GM23338 (cell line): ENCODE measurements around the gene PHAX. TPM values are rescaled to one million over a fixed set of nuclear protein-coding genes. Genes with fewer than 3 reads are reported as not detected.

Experiments used
- ATAC-seq: fragments of 200-7000 bp; cut with Tn5 transposase; 3 replicates; pipeline ENCODE4 v1.9.1; 2020
- DNase-seq: peaks from one replicate; pipeline ENCODE4 v3.0.0-alpha.2; 2015; ENCODE audit warnings: low spot score
- H2AFZ ChIP-seq: fragments of 200-600 bp; sonication (generic); 2 replicates; pipeline ENCODE4 v1.8.0; 2016; ENCODE audit warnings: antibody characterized with exemption, mild to moderate bottlenecking, moderate library complexity
- H3F3A ChIP-seq: fragments of 200-600 bp; sonication (generic); replicated peaks from 2 replicates; pipeline ENCODE4 v1.8.0; 2017; ENCODE audit warnings: antibody characterized with exemption, mixed run types, low read depth
- H3K27ac ChIP-seq: fragments of 200-600 bp; sonication (generic); 2 replicates; pipeline ENCODE4 v1.6.1; 2016; ENCODE audit warnings: low read depth
- H3K27me3 ChIP-seq: fragments of 200-600 bp; sonication (generic); 2 replicates; pipeline ENCODE4 v1.8.0; 2016; ENCODE audit warnings: mild to moderate bottlenecking, mixed run types, moderate library complexity; ENCODE audit not compliant: insufficient read depth
- H3K36me3 ChIP-seq: fragments of 200-600 bp; sonication (generic); 2 replicates; pipeline ENCODE4 v1.8.0; 2016; ENCODE audit warnings: mild to moderate bottlenecking; ENCODE audit not compliant: insufficient read depth
- H3K4me1 ChIP-seq: fragments of 200-600 bp; sonication (generic); 2 replicates; pipeline ENCODE4 v1.8.0; 2016; ENCODE audit warnings: mild to moderate bottlenecking, moderate library complexity; ENCODE audit not compliant: insufficient read depth
- H3K4me2 ChIP-seq: fragments of 200-600 bp; sonication (generic); 2 replicates; pipeline ENCODE4 v1.7.1; 2017; ENCODE audit warnings: mixed run types
- H3K4me3 ChIP-seq: fragments of 200-600 bp; sonication (generic); 2 replicates; pipeline ENCODE4 v1.6.1; 2016; ENCODE audit warnings: mixed run types
- H3K79me2 ChIP-seq: fragments of 200-600 bp; sonication (generic); replicated peaks from 2 replicates; pipeline ENCODE4 v1.8.0; 2017; ENCODE audit warnings: mild to moderate bottlenecking; ENCODE audit not compliant: insufficient read depth
- H3K9me2 ChIP-seq: fragments of 200-600 bp; sonication (generic); 2 replicates; pipeline ENCODE4 v1.8.0; 2017; ENCODE audit not compliant: insufficient read depth
- H4K20me1 ChIP-seq: fragments of 200-600 bp; sonication (generic); replicated peaks from 2 replicates; pipeline ENCODE4 v1.8.0; 2017; ENCODE audit warnings: mild to moderate bottlenecking; ENCODE audit not compliant: insufficient read depth
- H3K27ac Mint-ChIP-seq: 2 replicates; pipeline ENCODE4 v1.8.0; 2020; ENCODE audit warnings: inconsistent platforms, mild to moderate bottlenecking, moderate library complexity, mixed read lengths
- H3K27me3 Mint-ChIP-seq: 3 replicates; pipeline ENCODE4 v1.8.0; 2022; ENCODE audit warnings: low read depth, mild to moderate bottlenecking, moderate library complexity, mixed read lengths, inconsistent platforms; ENCODE audit not compliant: insufficient read depth, poor library complexity
- H3K36me3 Mint-ChIP-seq: 3 replicates; pipeline ENCODE4 v1.8.0; 2021; ENCODE audit warnings: low read depth, mild to moderate bottlenecking, inconsistent platforms, moderate library complexity, mixed read lengths
- H3K4me1 Mint-ChIP-seq: 3 replicates; pipeline ENCODE4 v1.8.0; 2020; ENCODE audit warnings: mild to moderate bottlenecking, inconsistent platforms, mixed read lengths
- H3K4me3 Mint-ChIP-seq: 3 replicates; pipeline ENCODE4 v1.8.0; 2021; ENCODE audit warnings: moderate library complexity, mild to moderate bottlenecking, inconsistent platforms, mixed read lengths
- H3K9me3 Mint-ChIP-seq: 3 replicates; pipeline ENCODE4 v1.8.0; 2020; ENCODE audit warnings: moderate library complexity, mild to moderate bottlenecking, inconsistent platforms, mixed read lengths
- CREB1 ChIP-seq: fragments of 250-450 bp; sonication (Bioruptor Pico); IDR thresholded peaks from 2 replicates; pipeline ENCODE4 v1.5.0; 2020; ENCODE audit warnings: low read depth, mild to moderate bottlenecking, moderate library complexity
- ETS1 ChIP-seq: IDR thresholded peaks from 2 replicates; pipeline ENCODE4 v1.6.1; 2016; ENCODE audit warnings: antibody characterized with exemption
- EZH2 ChIP-seq: fragments of 200-600 bp; sonication (generic); IDR thresholded peaks from one replicate; pipeline ENCODE4 v1.8.0; 2017; ENCODE audit warnings: antibody characterized with exemption, mild to moderate bottlenecking, low read depth; ENCODE audit not compliant: unreplicated experiment
- EZH2phosphoT487 ChIP-seq: fragments of 200-600 bp; sonication (generic); IDR thresholded peaks from one replicate; pipeline ENCODE4 v1.8.1; 2018; ENCODE audit warnings: antibody characterized with exemption; ENCODE audit not compliant: unreplicated experiment
- JUNB ChIP-seq: IDR thresholded peaks from one replicate; pipeline ENCODE4 v1.6.1; 2016; ENCODE audit warnings: antibody characterized with exemption; ENCODE audit not compliant: unreplicated experiment
- REST ChIP-seq: IDR thresholded peaks from one replicate; pipeline ENCODE4 v1.6.1; 2018; ENCODE audit warnings: antibody characterized with exemption; ENCODE audit not compliant: unreplicated experiment
- ZNF114 ChIP-seq: fragments of 250-450 bp; sonication (Bioruptor Pico); IDR thresholded peaks from 2 replicates; pipeline ENCODE4 v1.5.0; 2020; ENCODE audit warnings: mild to moderate bottlenecking, moderate library complexity
- polyA plus RNA-seq: library from polyadenylated mRNA; unstranded; fragments of >200 nt; fragmentation: Nextera tagmentation; extraction: Ambion mirVana; gene quantifications from 2 replicates; pipeline ENCODE4 v1.2.1, GENCODE V29; 2016
- total RNA-seq: library from RNA; depleted of rRNA; stranded (reverse); fragments of >200 nt; shearing (Covaris generic); gene quantifications from 2 replicates; pipeline ENCODE4 v1.2.3, GENCODE V29; 2014
- TF ChIP-seq, protein P1 (sequence below), 2 experiments: fragments of 200-600 bp in 1 of 2; sonication (generic) in 1 of 2; conservative IDR thresholded peaks; 2 replicates each; pipeline versions ENCODE4 v1.5.1 to v1.6.1; 2016 to 2017; ENCODE audit warnings: antibody characterized with exemption in 2 of 2, low read depth in 2 of 2, mild to moderate bottlenecking in 2 of 2, moderate library complexity in 1 of 2
- TF ChIP-seq, protein P2 (sequence below): fragments of 250-450 bp; sonication (Bioruptor Pico); IDR thresholded peaks from 2 replicates; pipeline ENCODE4 v1.5.0; 2020; ENCODE audit warnings: mild to moderate bottlenecking, moderate library complexity

PHAX gene
- total and polyA plus RNA-seq, 2 experiments from 2014 or later = 75.9 to 140 TPM

DNA sequence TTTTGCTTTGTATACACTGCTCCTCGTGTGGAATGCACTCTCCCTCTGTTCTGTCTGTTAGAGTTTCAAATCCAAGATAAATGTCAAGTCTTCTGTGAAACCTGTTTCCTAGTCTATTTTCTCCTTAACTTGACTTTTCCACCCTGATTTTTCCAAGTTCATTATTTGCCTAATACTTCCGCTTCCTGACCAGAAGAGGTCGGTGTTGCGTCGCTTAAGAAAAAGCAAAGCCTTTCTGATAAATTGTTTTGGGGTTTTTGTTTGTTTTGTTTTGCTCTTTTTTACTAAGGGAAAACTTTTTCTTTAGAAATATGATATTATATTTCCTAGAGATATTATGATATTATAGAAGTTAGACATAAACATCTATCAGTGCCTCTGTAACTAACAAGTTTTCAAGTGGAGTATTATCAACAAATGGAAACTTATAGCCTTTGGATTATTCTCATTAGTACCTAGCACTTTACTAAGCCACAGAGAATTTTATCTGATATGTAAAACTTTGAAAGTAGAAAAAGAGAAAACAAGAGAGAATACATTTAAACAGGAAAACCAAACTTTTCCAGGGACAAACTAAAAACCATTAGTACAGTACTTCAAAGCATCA is 55.8 kb downstream of the PHAX start (continued):
- no peak for TF ChIP-seq REST
- no peak for TF ChIP-seq EZH2
- TF ChIP-seq JUNB = no peak
- TF ChIP-seq, protein P1, sequence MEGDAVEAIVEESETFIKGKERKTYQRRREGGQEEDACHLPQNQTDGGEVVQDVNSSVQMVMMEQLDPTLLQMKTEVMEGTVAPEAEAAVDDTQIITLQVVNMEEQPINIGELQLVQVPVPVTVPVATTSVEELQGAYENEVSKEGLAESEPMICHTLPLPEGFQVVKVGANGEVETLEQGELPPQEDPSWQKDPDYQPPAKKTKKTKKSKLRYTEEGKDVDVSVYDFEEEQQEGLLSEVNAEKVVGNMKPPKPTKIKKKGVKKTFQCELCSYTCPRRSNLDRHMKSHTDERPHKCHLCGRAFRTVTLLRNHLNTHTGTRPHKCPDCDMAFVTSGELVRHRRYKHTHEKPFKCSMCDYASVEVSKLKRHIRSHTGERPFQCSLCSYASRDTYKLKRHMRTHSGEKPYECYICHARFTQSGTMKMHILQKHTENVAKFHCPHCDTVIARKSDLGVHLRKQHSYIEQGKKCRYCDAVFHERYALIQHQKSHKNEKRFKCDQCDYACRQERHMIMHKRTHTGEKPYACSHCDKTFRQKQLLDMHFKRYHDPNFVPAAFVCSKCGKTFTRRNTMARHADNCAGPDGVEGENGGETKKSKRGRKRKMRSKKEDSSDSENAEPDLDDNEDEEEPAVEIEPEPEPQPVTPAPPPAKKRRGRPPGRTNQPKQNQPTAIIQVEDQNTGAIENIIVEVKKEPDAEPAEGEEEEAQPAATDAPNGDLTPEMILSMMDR (conservative IDR thresholded peaks at IDR 0.05; ENCODE audit: low read depth in 2 of 2) = peak; percentile 92 to 100
- no peak for TF ChIP-seq EZH2phosphoT487
- TF ChIP-seq ZNF114 (CRISPR knock-in tag) = no peak

GRCh38 chr5:126658561-126658960 is 57.8 kb downstream of the PHAX start:
- Histone ChIP-seq H3K4me1 (peaks cover 4% of the 10 kb centered on the region; the same call in 1 of the 2 replicates), H3F3A (no peaks in the 10 kb centered on the region), H3K4me2 (no peak overlapping the region), H3K36me3 (no peaks in the 10 kb centered on the region), H3K4me3 (no peak overlapping the region), H3K27ac (no peak overlapping the region), H3K9me2 (no peaks in the 10 kb centered on the region), H4K20me1 (no peaks in the 10 kb centered on the region), H3K79me2 (no peaks in the 10 kb centered on the region), H2AFZ (peak overlapping the region; percentile 92; the same call in 1 of the 2 replicates), H3K27me3 (no peaks in the 10 kb centered on the region)
- no peak overlapping the region for H3K27ac Mint-ChIP-seq
- no peaks in the 10 kb centered on the region for H3K36me3 Mint-ChIP-seq
- no peaks in the 10 kb centered on the region for H3K9me3 Mint-ChIP-seq
- ATAC-seq (no peak), DNase-seq (no peak)
- no peak for TF ChIP-seq CREB1
- TF ChIP-seq, protein P2, sequence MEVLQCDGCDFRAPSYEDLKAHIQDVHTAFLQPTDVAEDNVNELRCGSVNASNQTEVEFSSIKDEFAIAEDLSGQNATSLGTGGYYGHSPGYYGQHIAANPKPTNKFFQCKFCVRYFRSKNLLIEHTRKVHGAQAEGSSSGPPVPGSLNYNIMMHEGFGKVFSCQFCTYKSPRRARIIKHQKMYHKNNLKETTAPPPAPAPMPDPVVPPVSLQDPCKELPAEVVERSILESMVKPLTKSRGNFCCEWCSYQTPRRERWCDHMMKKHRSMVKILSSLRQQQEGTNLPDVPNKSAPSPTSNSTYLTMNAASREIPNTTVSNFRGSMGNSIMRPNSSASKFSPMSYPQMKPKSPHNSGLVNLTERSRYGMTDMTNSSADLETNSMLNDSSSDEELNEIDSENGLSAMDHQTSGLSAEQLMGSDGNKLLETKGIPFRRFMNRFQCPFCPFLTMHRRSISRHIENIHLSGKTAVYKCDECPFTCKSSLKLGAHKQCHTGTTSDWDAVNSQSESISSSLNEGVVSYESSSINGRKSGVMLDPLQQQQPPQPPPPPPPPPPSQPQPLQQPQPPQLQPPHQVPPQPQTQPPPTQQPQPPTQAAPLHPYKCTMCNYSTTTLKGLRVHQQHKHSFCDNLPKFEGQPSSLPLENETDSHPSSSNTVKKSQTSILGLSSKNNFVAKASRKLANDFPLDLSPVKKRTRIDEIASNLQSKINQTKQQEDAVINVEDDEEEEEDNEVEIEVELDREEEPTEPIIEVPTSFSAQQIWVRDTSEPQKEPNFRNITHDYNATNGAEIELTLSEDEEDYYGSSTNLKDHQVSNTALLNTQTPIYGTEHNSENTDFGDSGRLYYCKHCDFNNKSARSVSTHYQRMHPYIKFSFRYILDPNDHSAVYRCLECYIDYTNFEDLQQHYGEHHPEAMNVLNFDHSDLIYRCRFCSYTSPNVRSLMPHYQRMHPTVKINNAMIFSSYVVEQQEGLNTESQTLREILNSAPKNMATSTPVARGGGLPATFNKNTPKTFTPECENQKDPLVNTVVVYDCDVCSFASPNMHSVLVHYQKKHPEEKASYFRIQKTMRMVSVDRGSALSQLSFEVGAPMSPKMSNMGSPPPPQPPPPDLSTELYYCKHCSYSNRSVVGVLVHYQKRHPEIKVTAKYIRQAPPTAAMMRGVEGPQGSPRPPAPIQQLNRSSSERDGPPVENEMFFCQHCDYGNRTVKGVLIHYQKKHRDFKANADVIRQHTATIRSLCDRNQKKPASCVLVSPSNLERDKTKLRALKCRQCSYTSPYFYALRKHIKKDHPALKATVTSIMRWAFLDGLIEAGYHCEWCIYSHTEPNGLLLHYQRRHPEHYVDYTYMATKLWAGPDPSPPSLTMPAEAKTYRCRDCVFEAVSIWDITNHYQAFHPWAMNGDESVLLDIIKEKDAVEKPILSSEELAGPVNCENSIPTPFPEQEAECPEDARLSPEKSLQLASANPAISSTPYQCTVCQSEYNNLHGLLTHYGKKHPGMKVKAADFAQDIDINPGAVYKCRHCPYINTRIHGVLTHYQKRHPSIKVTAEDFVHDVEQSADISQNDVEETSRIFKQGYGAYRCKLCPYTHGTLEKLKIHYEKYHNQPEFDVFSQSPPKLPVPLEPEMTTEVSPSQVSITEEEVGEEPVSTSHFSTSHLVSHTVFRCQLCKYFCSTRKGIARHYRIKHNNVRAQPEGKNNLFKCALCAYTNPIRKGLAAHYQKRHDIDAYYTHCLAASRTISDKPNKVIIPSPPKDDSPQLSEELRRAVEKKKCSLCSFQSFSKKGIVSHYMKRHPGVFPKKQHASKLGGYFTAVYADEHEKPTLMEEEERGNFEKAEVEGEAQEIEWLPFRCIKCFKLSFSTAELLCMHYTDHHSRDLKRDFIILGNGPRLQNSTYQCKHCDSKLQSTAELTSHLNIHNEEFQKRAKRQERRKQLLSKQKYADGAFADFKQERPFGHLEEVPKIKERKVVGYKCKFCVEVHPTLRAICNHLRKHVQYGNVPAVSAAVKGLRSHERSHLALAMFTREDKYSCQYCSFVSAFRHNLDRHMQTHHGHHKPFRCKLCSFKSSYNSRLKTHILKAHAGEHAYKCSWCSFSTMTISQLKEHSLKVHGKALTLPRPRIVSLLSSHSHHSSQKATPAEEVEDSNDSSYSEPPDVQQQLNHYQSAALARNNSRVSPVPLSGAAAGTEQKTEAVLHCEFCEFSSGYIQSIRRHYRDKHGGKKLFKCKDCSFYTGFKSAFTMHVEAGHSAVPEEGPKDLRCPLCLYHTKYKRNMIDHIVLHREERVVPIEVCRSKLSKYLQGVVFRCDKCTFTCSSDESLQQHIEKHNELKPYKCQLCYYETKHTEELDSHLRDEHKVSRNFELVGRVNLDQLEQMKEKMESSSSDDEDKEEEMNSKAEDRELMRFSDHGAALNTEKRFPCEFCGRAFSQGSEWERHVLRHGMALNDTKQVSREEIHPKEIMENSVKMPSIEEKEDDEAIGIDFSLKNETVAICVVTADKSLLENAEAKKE (CRISPR knock-in tag) = no peak
- no peak for TF ChIP-seq ETS1
- H3K4me3 Mint-ChIP-seq = no peak overlapping the region
- H3K27me3 Mint-ChIP-seq = peaks cover 4% of the 10 kb centered on the region
- peaks cover 14% of the 10 kb centered on the region for H3K4me1 Mint-ChIP-seq
